Measurements from ENCODE around the gene NFIX. TPM values are rescaled to one million over a fixed set of nuclear protein-coding genes. Genes with fewer than 3 reads are reported as not detected.

NFIX gene
- total and polyA plus RNA-seq, 2 donors (not counting 3 experiments of a cell fraction or from before 2014, with no cell fraction given), result 9.8 to 37.7 TPM

DNA sequence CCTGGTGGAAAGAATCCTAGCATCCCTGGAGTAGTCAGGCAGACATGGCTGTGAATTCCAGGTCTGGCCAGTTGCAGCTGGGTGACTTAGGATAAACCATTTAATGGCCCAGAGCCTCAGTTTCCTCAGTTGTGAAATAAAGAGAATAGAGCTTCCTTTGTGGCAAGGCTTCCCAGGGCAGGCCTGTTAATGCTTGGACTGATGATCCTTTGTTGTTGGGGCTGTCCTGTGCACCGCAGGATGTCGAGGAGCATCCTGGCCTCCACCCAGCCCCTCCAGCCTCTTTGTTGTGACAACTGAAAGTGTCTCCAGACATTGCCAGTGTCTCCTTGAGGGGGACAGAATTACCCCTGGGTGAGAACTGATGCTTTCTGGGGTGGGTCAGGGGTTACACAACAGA is 91.1 kb downstream of the NFIX start:
- Histone ChIP-seq H3K9ac (replicated peaks; ENCODE audit: extremely low read depth, insufficient read depth, low read length) (no peak overlapping the region), H3K36me3 (ENCODE audit: control insufficient read depth in 2 of 2, extremely low read depth in 1 of 2, insufficient read depth in 2 of 2, low read length in 2 of 2) (peaks cover 0 to 2% of the 10 kb centered on the region in 2 experiments), H3K27me3 (ENCODE audit: control insufficient read depth in 2 of 2, insufficient read depth in 2 of 2, low read length in 2 of 2) (no peaks in the 10 kb centered on the region), H3K4me3 (replicated peaks in 1 of 3; ENCODE audit: insufficient read depth in 1 of 3, low read depth in 1 of 3, low read length in 3 of 3) (no peak overlapping the region), H3K4me2 (ENCODE audit: insufficient read depth, low read length) (no peak overlapping the region), H3K9me3 (replicated peaks; ENCODE audit: control insufficient read depth, insufficient read depth, low read length) (no peaks in the 10 kb centered on the region), H3K9me1 (replicated peaks; ENCODE audit: control insufficient read depth, extremely low read depth, insufficient read depth, low read length) (no peaks in the 10 kb centered on the region), H3K79me2 (ENCODE audit: control insufficient read depth, insufficient read depth, low read length) (no peaks in the 10 kb centered on the region), H4K20me1 (replicated peaks; ENCODE audit: control insufficient read depth, extremely low read depth, insufficient read depth, low read length) (no peaks in the 10 kb centered on the region), H3K4me1 (ENCODE audit: control insufficient read depth, extremely low read depth, insufficient read depth, low read length) (peaks cover 3% of the 10 kb centered on the region), H2AFZ (ENCODE audit: low read depth, low read length) (no peak overlapping the region), H3K27ac (ENCODE audit: insufficient read depth, low read depth, low read length) (no peak overlapping the region)
- ChIA-PET CTCF (interaction anchor here (0.9 to 7.2 kb wide), 7 partner anchors 8 to 121 kb away, joined by 3 to 76 read pairs (median 4); no protein-coding TSS in a partner anchor), POLR2A (no interaction called here)
- BruUV-seq (replicated peaks), result no TSS peak
- DNase-seq (ENCODE audit: low read depth, low spot score) (no peak), FAIRE-seq (no peak)
- TF ChIP-seq POLR2AphosphoS5 (IDR thresholded peaks at IDR 0.05; ENCODE audit: insufficient read depth, low read depth, low read length) (no peak), MYC (IDR thresholded peaks at IDR 0.05; ENCODE audit: low read depth, low read length) (no peak), POLR2A (IDR thresholded peaks at IDR 0.05; ENCODE audit: low read depth, low read length) (no peak), JUN (IDR thresholded peaks at IDR 0.05; ENCODE audit: borderline replicate concordance, insufficient read depth, insufficient read length, low read depth) (no peak), FOS (IDR thresholded peaks at IDR 0.05; ENCODE audit: borderline replicate concordance, insufficient read depth, low read length) (no peak), GATA2 (IDR thresholded peaks at IDR 0.05; ENCODE audit: insufficient read depth, insufficient read length, low read depth, low read length) (no peak), EZH2 (IDR thresholded peaks at IDR 0.05; ENCODE audit: borderline replicate concordance, low read depth, low read length, severe bottlenecking) (no peak)
- TF ChIP-seq, protein P1, sequence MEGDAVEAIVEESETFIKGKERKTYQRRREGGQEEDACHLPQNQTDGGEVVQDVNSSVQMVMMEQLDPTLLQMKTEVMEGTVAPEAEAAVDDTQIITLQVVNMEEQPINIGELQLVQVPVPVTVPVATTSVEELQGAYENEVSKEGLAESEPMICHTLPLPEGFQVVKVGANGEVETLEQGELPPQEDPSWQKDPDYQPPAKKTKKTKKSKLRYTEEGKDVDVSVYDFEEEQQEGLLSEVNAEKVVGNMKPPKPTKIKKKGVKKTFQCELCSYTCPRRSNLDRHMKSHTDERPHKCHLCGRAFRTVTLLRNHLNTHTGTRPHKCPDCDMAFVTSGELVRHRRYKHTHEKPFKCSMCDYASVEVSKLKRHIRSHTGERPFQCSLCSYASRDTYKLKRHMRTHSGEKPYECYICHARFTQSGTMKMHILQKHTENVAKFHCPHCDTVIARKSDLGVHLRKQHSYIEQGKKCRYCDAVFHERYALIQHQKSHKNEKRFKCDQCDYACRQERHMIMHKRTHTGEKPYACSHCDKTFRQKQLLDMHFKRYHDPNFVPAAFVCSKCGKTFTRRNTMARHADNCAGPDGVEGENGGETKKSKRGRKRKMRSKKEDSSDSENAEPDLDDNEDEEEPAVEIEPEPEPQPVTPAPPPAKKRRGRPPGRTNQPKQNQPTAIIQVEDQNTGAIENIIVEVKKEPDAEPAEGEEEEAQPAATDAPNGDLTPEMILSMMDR (IDR thresholded peaks at IDR 0.05; ENCODE audit: extremely low read depth in 1 of 2, insufficient read depth in 1 of 2, low read depth in 1 of 2, low read length in 2 of 2), result no peak
- TF ChIP-seq, protein P2, sequence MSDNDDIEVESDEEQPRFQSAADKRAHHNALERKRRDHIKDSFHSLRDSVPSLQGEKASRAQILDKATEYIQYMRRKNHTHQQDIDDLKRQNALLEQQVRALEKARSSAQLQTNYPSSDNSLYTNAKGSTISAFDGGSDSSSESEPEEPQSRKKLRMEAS (IDR thresholded peaks at IDR 0.05; ENCODE audit: insufficient read depth, insufficient read length), result no peak
- dilution Hi-C loops (cut with MboI; ENCODE audit: extremely low pct_ligation_motif_present, low sequenced_read_pairs) (no loop called here), intact Hi-C loops (cut with micrococcal nuclease) (no loop called here)

All from endothelial cell of umbilical vein (primary cell).